Measurements from ENCODE around the gene SLC9B1. TPM values are rescaled to one million over a fixed set of nuclear protein-coding genes. Genes with fewer than 3 reads are reported as not detected.

SLC9B1 gene
- total RNA-seq, 1 experiment from 2014 or later = 1.7 TPM

GRCh38 chr4:103024996-103025395, 5.5 kb upstream of the SLC9B1 start:
- DNase-seq = no peak
- no peaks in the 10 kb centered on the region for H3K4me1 Mint-ChIP-seq (ENCODE audit: low read depth, unreplicated experiment)
- no TSS peak for BruUV-seq (replicated peaks)
- no peaks in the 10 kb centered on the region for H3K27me3 Mint-ChIP-seq (ENCODE audit: insufficient read depth, unreplicated experiment)
- CTCF ChIA-PET = no interaction called here
- no peaks in the 10 kb centered on the region for H3K27me3 ChIP-seq (replicated peaks; ENCODE audit: control insufficient read depth, insufficient read depth, low read length)
- no peaks in the 10 kb centered on the region for H3K4me1 ChIP-seq
- no peak overlapping the region for H3K4me3 Mint-ChIP-seq (ENCODE audit: unreplicated experiment)
- H3K4me3 ChIP-seq (ENCODE audit: low read depth, low read length) = no peak overlapping the region
- H3K36me3 Mint-ChIP-seq (ENCODE audit: insufficient read depth, unreplicated experiment) = peaks cover 2% of the 10 kb centered on the region
- H3K36me3 ChIP-seq (ENCODE audit: control insufficient read depth, insufficient read depth, low read length) = no peaks in the 10 kb centered on the region
- intact Hi-C loops (cut with micrococcal nuclease; ENCODE audit: unreplicated experiment) = no loop called here
- POLR2A ChIA-PET = no interaction called here
- no peaks in the 10 kb centered on the region for H3K9me3 ChIP-seq
- H3K9me3 Mint-ChIP-seq (ENCODE audit: unreplicated experiment) = no peaks in the 10 kb centered on the region
- H3K27ac Mint-ChIP-seq (ENCODE audit: unreplicated experiment) = no peak overlapping the region
- TF ChIP-seq CTCF (IDR thresholded peaks at IDR 0.05; ENCODE audit: insufficient read depth in 1 of 2, low read depth in 1 of 2, low read length in 1 of 2, severe bottlenecking in 1 of 2, unreplicated experiment in 1 of 2) = no peak

GRCh38 chr4:103021120-103021519, 1.6 kb upstream of the SLC9B1 start:
- CTCF ChIA-PET = no interaction called here

More at GRCh38 chr4:103021120-103021519, 1.6 kb upstream of the SLC9B1 start:
- Histone ChIP-seq H3K27me3 (replicated peaks; ENCODE audit: control insufficient read depth, insufficient read depth, low read length) (no peaks in the 10 kb centered on the region), H3K4me3 (ENCODE audit: low read depth, low read length) (no peak overlapping the region), H3K36me3 (ENCODE audit: control insufficient read depth, insufficient read depth, low read length) (no peaks in the 10 kb centered on the region), H3K9me3 (no peaks in the 10 kb centered on the region), H3K4me1 (no peaks in the 10 kb centered on the region)
- Mint-ChIP-seq H3K27me3 (ENCODE audit: insufficient read depth, unreplicated experiment) (no peaks in the 10 kb centered on the region), H3K36me3 (ENCODE audit: insufficient read depth, unreplicated experiment) (peaks cover 11% of the 10 kb centered on the region), H3K4me1 (ENCODE audit: low read depth, unreplicated experiment) (peaks cover 8% of the 10 kb centered on the region), H3K27ac (ENCODE audit: unreplicated experiment) (no peak overlapping the region), H3K9me3 (ENCODE audit: unreplicated experiment) (no peaks in the 10 kb centered on the region), H3K4me3 (ENCODE audit: unreplicated experiment) (no peak overlapping the region)
- no peak for TF ChIP-seq CTCF (IDR thresholded peaks at IDR 0.05; ENCODE audit: insufficient read depth in 1 of 2, low read depth in 1 of 2, low read length in 1 of 2, severe bottlenecking in 1 of 2, unreplicated experiment in 1 of 2)
- no TSS peak for BruUV-seq (replicated peaks)
- POLR2A ChIA-PET = no interaction called here
- DNase-seq = no peak
- intact Hi-C loops (cut with micrococcal nuclease; ENCODE audit: unreplicated experiment) = no loop called here

Data from Caco-2 (cell line).